Astrocyte (in vitro differentiated cells and primary cell): Measurements from ENCODE around the gene TRIO.

ENCODE experiments used
- EZH2 ChIP-seq: IDR thresholded peaks from 2 replicates; pipeline ENCODE4 v1.6.1; 2012; ENCODE audit warnings: mild to moderate bottlenecking, low read length, inconsistent platforms; ENCODE audit not compliant: insufficient read depth
- TF ChIP-seq, protein P1 (sequence below): IDR thresholded peaks from 2 replicates; pipeline ENCODE4 v1.5.1; 2011; ENCODE audit warnings: low read depth, mild to moderate bottlenecking, inconsistent platforms, low read length, moderate library complexity; ENCODE audit not compliant: insufficient read depth

DNA sequence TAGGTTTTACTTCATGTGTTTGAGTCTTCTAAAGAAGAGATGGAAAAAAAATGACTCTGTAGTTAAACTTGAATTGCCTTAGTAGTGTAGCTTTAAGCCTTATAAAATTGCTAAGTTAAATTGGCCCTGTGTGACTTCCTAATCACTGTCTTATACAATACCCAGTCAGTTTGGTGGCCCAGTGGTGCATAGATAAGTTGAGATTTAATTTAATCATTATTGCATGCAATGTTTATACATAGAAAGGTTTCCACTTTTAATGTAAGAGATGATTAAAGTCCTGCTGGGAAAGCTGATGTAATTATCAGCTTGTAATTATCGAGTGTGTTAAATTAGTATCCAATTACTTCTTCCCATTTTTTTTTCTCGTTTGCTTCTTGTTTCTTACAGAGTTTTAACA lies 187.1 kb downstream of the TRIO start:
- TF ChIP-seq, protein P1, sequence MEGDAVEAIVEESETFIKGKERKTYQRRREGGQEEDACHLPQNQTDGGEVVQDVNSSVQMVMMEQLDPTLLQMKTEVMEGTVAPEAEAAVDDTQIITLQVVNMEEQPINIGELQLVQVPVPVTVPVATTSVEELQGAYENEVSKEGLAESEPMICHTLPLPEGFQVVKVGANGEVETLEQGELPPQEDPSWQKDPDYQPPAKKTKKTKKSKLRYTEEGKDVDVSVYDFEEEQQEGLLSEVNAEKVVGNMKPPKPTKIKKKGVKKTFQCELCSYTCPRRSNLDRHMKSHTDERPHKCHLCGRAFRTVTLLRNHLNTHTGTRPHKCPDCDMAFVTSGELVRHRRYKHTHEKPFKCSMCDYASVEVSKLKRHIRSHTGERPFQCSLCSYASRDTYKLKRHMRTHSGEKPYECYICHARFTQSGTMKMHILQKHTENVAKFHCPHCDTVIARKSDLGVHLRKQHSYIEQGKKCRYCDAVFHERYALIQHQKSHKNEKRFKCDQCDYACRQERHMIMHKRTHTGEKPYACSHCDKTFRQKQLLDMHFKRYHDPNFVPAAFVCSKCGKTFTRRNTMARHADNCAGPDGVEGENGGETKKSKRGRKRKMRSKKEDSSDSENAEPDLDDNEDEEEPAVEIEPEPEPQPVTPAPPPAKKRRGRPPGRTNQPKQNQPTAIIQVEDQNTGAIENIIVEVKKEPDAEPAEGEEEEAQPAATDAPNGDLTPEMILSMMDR, result no peak
- TF ChIP-seq EZH2, result no peak
